ENCODE data around the gene NOX5.

Gene NOX5

GRCh38 chr15:68997050-68997449, 17.4 kb upstream of the NOX5 start:
- no peak for DNase-seq (ENCODE audit: low read depth)
- no peak overlapping the region for H3K4me3 ChIP-seq (ENCODE audit: low read length)
- no peak for TF ChIP-seq CTCF (IDR thresholded peaks at IDR 0.05; ENCODE audit: insufficient read depth, low read depth, low read length, missing control alignments)

- no peak for DNase-seq (ENCODE audit: low read depth)
- H3K4me3 ChIP-seq (ENCODE audit: low read length), result no peak overlapping the region
- no peak for TF ChIP-seq CTCF (IDR thresholded peaks at IDR 0.05; ENCODE audit: insufficient read depth, low read depth, low read length, missing control alignments)
Observed at GRCh38 chr15:68997930-68998777, 16.3 kb upstream of the NOX5 start.

GRCh38 chr15:68999091-68999490, 15.4 kb upstream of the NOX5 start:
- no peak for DNase-seq (ENCODE audit: low read depth)
- no peak for TF ChIP-seq CTCF (IDR thresholded peaks at IDR 0.05; ENCODE audit: insufficient read depth, low read depth, low read length, missing control alignments)
- H3K4me3 ChIP-seq (ENCODE audit: low read length), result no peak overlapping the region

- no peak for TF ChIP-seq CTCF (IDR thresholded peaks at IDR 0.05; ENCODE audit: insufficient read depth, low read depth, low read length, missing control alignments)
- DNase-seq (ENCODE audit: low read depth), result no peak
- no peak overlapping the region for H3K4me3 ChIP-seq (ENCODE audit: low read length)
Observed at GRCh38 chr15:69000091-69000490, 14.4 kb upstream of the NOX5 start.

GRCh38 chr15:69000725-69001503, 13.6 kb upstream of the NOX5 start:
- no peak for TF ChIP-seq CTCF (IDR thresholded peaks at IDR 0.05; ENCODE audit: insufficient read depth, low read depth, low read length, missing control alignments)
- DNase-seq (ENCODE audit: low read depth), result no peak
- no peak overlapping the region for H3K4me3 ChIP-seq (ENCODE audit: low read length)

GRCh38 chr15:69002783-69003182, 11.7 kb upstream of the NOX5 start:
- no peak overlapping the region for H3K4me3 ChIP-seq (ENCODE audit: low read length)
- no peak for TF ChIP-seq CTCF (IDR thresholded peaks at IDR 0.05; ENCODE audit: insufficient read depth, low read depth, low read length, missing control alignments)
- DNase-seq (ENCODE audit: low read depth), result no peak
